Mesodermal cell (in vitro differentiated cells): ENCODE measurements around the gene ATIC.

Experiments used
- H3K27ac ChIP-seq: 2 replicates; pipeline ENCODE4 v1.7.0; 2013; ENCODE audit warnings: mild to moderate bottlenecking, low read depth, low read length, moderate library complexity; ENCODE audit not compliant: severe bottlenecking
- H3K36me3 ChIP-seq: 2 replicates; pipeline ENCODE4 v1.7.1; 2013; ENCODE audit warnings: mild to moderate bottlenecking, low read length, moderate library complexity; ENCODE audit not compliant: control insufficient read depth, insufficient read depth
- H3K4me1 ChIP-seq: one replicate; pipeline ENCODE4 v1.7.1; 2013; ENCODE audit warnings: mild to moderate bottlenecking, low read length; ENCODE audit not compliant: insufficient read depth, control insufficient read depth, poor library complexity, severe bottlenecking
- H3K4me3 ChIP-seq: 2 replicates; pipeline ENCODE4 v1.7.0; 2013; ENCODE audit warnings: low read length, control low read depth, mild to moderate bottlenecking; ENCODE audit not compliant: insufficient read depth, poor library complexity, severe bottlenecking; ENCODE audit errors: extremely low read depth
- H3K9me3 ChIP-seq: 2 replicates; pipeline ENCODE4 v1.7.1; 2013; ENCODE audit warnings: mild to moderate bottlenecking, low read length, moderate library complexity; ENCODE audit not compliant: control insufficient read depth
- WGBS, 2 experiments: methylation state at CpG; one replicate each; pipeline ENCODE4 v1.1.5; 2013; ENCODE audit warnings: missing lambda C conversion rate in 2 of 2; ENCODE audit not compliant: insufficient coverage in 2 of 2; 5-methylcytosine and 5-hydroxymethylcytosine counted together

ATIC gene

DNA sequence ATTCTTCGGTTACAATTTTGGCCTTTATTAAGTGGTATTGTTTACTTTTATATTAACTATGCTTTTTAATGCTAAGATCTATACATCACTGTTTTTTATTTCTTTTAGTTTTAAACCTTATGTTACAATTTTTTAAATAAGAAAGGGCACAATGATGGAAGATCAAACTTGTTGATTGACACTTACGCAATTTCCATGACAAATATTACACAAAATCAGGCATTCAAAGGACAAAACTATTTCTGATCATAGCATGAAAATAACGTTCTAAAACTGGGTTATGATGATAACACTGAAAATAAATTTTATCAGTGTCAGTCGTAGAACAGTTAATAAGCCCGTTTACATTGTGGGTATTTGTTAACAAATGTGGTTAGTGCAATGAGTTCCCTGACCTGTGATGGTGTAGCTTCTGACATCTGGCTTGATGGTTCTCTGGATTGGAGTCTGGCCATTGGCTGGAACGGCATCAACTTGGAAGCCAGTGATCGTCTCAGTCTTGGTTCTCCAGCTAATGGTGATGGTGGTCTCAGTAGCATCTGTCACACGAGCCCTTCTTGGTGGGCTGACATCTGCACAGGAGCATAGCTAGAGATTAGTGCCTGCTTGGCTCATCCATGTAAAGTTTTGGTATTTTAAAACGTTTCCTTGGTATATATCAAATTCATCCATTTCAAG is 64.4 kb downstream of the ATIC start:
- Histone ChIP-seq H3K4me3 (no peak overlapping the region), H3K4me1 (no peaks in the 10 kb centered on the region), H3K9me3 (no peaks in the 10 kb centered on the region), H3K27ac (no peak overlapping the region), H3K36me3 (peaks cover 94% of the 10 kb centered on the region)
- 92 to 99% methylated on average over 4 to 5 of the region's 9 CpGs for WGBS, 2 experiments

DNA sequence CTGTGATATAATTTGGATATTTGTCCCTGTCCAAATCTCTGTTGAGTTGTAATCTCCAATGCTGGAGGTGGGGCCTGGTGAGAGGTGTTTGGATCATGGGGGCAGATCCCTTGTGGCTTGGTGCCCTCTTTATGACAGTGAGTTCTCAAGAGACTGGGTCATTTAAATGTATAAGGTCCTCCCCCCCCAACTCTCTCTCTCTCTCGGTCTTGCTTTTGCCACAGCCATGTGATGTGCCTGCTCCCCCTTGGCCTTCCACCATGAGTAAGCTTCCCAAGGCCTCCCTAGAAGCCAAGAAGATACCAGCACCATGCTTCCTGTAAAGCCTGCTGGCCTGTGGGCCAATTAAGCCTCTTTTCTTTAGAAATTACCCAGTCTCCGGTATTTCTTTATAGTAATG is 65.4 kb downstream of the ATIC start:
- 100% methylated on average over 1 of the region's 2 CpGs; no CpG with 5 or more reads in 1 of the 2 experiments for WGBS, 2 experiments
- H3K4me3 ChIP-seq = no peak overlapping the region
- H3K4me1 ChIP-seq = no peaks in the 10 kb centered on the region
- no peaks in the 10 kb centered on the region for H3K9me3 ChIP-seq
- peaks cover 94% of the 10 kb centered on the region for H3K36me3 ChIP-seq
- peak overlapping the region; percentile 23 for H3K27ac ChIP-seq

DNA sequence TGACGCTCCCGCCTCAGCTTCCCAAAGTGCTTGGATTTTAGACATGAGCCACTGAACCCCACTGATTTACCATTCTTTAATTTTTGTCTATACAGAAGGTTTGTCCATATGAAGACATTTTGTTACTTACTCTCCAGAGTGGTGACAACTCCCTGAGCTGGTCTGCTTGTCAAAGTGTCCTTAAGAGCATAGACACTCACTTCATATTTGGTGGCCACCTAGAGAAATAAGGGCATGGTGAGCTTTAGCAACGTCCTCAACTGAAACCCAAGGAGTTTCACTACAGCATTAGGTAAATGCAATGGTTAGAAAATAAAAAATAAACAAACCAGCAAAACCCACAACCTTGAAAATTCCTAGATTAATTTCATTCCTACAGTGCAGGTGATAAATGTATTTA is 66.2 kb downstream of the ATIC start:
- Histone ChIP-seq H3K27ac (no peak overlapping the region), H3K4me3 (no peak overlapping the region), H3K9me3 (no peaks in the 10 kb centered on the region), H3K4me1 (no peaks in the 10 kb centered on the region), H3K36me3 (peaks cover 98% of the 10 kb centered on the region)
- WGBS, 2 experiments = 100% methylated on average over 2 of the region's 3 CpGs

DNA sequence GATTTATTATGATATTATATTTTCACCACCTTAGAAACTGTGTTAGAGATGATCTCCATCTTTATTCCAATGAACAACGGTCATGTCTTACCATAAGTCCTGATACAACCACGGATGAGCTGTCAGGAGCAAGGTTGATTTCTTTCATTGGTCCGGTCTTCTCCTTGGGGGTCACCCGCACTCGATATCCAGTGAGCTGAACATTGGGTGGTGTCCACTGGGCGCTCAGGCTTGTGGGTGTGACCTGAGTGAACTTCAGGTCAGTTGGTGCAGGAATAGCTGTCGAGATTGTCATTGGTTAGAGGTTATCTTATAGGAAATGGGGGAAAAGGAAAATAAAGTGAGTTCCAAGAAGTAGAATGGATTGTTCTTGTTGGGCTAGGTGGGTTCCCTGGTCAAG is 67.2 kb downstream of the ATIC start:
- Histone ChIP-seq H3K4me1 (no peaks in the 10 kb centered on the region), H3K9me3 (no peaks in the 10 kb centered on the region), H3K27ac (peak overlapping the region; percentile 4), H3K36me3 (peaks cover 99% of the 10 kb centered on the region), H3K4me3 (no peak overlapping the region)
- WGBS, 2 experiments = 94 to 100% methylated on average over 7 of the region's 7 CpGs

DNA sequence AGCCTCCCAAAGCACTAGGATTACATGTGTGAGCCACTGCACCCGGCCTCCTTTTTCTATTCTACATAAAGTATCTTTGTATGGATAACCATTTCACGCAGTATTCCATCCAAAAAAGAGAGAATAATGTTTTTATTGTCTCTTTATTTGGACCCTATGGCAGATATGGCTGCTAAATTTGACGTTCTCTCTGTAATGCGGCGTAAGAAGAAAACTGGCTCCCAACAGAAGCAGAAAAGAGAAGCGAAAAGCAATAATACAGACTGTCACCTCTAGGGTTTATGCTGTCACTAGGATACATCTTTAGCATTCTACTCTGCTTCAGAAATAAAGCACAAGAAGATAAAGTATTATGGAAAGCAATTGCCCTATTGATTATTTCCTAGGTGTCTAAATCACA is 68.1 kb downstream of the ATIC start:
- Histone ChIP-seq H3K4me3 (no peak overlapping the region), H3K27ac (no peak overlapping the region), H3K9me3 (no peaks in the 10 kb centered on the region), H3K36me3 (peaks cover 98% of the 10 kb centered on the region), H3K4me1 (no peaks in the 10 kb centered on the region)
- WGBS, 2 experiments = 97 to 100% methylated on average over 2 to 3 of the region's 6 CpGs

DNA sequence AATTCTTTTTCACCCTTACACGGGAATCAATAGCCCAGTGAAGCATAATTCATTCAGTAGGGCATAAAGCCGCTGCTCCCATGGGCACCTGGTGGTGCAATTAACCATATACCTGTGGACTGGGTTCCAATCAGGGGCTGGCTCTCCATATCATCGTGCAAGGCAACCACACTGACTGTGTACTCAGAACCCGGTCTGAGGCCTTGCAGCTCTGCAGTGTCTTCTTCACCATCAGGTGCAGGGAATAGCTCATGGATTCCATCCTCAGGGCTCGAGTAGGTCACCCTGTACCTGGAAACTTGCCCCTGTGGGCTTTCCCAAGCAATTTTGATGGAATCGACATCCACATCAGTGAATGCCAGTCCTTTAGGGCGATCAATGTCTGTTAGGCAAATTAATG is 68.8 kb downstream of the ATIC start:
- 95 to 99% methylated on average over 5 of the region's 7 CpGs for WGBS, 2 experiments

DNA sequence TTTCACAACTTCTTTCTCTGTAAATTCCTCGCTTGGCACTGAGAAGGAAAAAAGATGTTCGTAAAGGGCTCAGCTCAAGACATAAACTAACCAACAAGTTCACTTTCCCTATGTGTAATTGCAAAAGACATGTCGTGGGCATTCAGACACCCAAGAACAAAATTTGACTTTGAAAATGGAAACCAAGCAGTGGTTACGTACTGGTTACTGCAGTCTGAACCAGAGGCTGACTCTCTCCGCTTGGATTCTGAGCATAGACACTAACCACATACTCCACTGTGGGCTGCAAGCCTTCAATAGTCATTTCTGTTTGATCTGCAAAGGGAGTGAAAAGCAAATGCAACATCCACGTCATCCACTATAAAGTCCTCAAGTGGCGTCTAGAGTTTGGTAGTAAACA is 70.2 kb downstream of the ATIC start:
- no peak overlapping the region for H3K4me3 ChIP-seq
- no peaks in the 10 kb centered on the region for H3K9me3 ChIP-seq
- peaks cover 97% of the 10 kb centered on the region for H3K36me3 ChIP-seq
- no peak overlapping the region for H3K27ac ChIP-seq
- no peaks in the 10 kb centered on the region for H3K4me1 ChIP-seq
- WGBS, 2 experiments = 98 to 100% methylated on average over 4 to 5 of the region's 7 CpGs

More for the DNA sequence above, 68.8 kb downstream of the ATIC start:
- Histone ChIP-seq H3K4me1 (no peaks in the 10 kb centered on the region), H3K4me3 (no peak overlapping the region), H3K36me3 (peaks cover 98% of the 10 kb centered on the region), H3K9me3 (no peaks in the 10 kb centered on the region), H3K27ac (peak overlapping the region; percentile 26)

DNA sequence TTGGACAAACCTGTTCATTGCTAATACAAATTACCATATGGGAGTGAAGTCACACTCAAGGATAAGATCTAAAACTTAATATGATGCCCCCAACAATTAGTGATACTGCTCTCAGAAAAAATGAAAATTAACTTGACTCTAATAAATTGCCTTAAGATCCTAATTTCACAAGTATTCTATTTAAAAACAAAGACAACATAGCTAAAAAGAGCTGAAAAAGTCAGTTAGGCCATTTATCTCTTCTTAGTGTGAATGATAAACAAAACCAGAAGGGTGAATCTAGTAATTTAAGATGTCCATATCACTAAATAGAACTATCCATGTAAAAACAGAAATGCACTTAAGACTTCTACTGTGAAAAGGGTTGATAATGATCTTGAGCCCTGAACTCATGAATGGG is 70.6 kb downstream of the ATIC start:
- Histone ChIP-seq H3K27ac (no peak overlapping the region), H3K36me3 (peaks cover 97% of the 10 kb centered on the region), H3K4me1 (no peaks in the 10 kb centered on the region), H3K9me3 (no peaks in the 10 kb centered on the region), H3K4me3 (no peak overlapping the region)

DNA sequence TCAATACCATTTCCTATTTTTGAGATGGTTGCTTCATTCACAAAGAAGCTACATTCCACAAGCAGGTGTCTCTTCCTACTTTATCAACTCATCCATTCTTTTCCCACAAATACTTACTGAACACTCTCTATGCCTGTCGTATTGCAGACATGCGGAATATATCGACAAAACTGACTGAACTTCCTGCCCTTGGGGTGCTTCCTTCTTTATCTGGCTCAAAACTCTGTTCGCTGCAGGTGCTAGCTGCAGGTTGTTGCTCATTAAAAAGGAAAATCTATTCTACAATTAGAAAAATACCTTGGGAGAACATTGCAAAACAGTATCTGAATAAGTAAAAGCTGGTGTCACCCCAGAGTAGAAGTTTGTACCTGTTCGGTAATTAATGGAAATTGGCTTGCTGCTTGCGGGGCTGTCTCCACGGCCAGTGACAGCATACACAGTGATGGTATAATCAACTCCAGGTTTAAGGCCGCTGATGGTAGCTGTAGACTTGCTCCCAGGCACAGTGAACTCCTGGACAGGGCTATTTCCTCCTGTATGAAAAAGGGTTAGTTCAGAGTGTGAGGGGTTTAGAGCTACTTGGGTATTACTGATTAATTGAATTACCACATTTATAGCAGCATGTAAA is 71.9 kb downstream of the ATIC start:
- 90 to 100% methylated on average over 6 to 7 of the region's 8 CpGs for WGBS, 2 experiments
- Histone ChIP-seq H3K4me1 (no peaks in the 10 kb centered on the region), H3K36me3 (peaks cover 97% of the 10 kb centered on the region), H3K9me3 (no peaks in the 10 kb centered on the region), H3K4me3 (no peak overlapping the region), H3K27ac (no peak overlapping the region)

DNA sequence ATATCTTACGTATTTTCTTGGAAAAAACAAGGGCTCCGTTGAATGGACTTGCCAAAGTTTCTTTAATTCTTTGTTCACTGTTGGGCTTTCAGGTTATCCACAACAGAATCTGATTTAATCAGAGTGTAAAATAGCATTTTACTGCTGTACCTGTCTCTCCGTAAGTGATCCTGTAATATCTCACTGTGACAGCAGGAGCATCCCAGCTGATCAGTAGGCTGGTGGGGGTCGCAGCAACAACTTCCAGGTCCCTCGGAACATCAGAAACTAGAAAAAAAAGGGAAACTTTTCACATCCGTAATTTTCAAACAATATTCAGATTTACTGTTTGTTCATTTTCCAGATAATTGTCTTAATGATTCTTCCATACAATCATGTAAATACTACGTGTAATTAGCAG is 72.9 kb downstream of the ATIC start:
- Histone ChIP-seq H3K36me3 (peaks cover 97% of the 10 kb centered on the region), H3K9me3 (no peaks in the 10 kb centered on the region), H3K4me3 (no peak overlapping the region), H3K27ac (no peak overlapping the region), H3K4me1 (no peaks in the 10 kb centered on the region)
- 97 to 100% methylated on average over 3 of the region's 7 CpGs for WGBS, 2 experiments

DNA sequence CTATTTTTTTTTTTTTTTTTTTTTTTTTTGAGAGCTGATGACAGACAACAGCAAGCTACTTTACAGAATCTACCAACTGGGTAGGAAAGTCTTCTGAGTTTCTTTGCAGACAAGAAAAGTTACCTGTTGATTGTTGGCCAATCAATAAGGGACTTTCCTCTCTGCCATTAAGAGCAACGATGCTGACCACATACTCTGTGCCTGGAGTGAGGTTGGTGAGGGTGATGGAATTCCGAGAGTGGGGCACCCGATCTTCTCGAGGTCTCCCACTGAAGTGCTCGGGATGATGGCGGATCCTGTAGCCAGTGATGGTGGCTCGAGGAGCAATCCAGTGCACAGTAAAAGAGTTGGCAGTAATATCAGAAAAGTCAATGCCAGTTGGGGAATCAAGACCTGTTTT is 74.7 kb downstream of the ATIC start:
- H3K4me3 ChIP-seq = no peak overlapping the region
- H3K27ac ChIP-seq = no peak overlapping the region
- H3K4me1 ChIP-seq = no peaks in the 10 kb centered on the region
- H3K9me3 ChIP-seq = no peaks in the 10 kb centered on the region
- peaks cover 92% of the 10 kb centered on the region for H3K36me3 ChIP-seq
- 97 to 100% methylated on average over 2 to 6 of the region's 7 CpGs for WGBS, 2 experiments
